Neural crest cell (in vitro differentiated cells): Measurements from ENCODE around the gene ENTR1. TPM values are rescaled to one million over a fixed set of nuclear protein-coding genes. Genes with fewer than 3 reads are reported as not detected.

Experiments
- DNase-seq: peaks from one replicate; pipeline ENCODE4 v3.0.0; 2021; ENCODE audit warnings: low read depth, mixed read lengths, low spot score
- H3K27ac Mint-ChIP-seq: one replicate; pipeline ENCODE4 v1.8.0; 2021; ENCODE audit warnings: mild to moderate bottlenecking, mixed read lengths; ENCODE audit not compliant: unreplicated experiment
- H3K27me3 Mint-ChIP-seq: 2 replicates; pipeline ENCODE4 v1.8.0; 2021; ENCODE audit warnings: low read depth, mild to moderate bottlenecking, mixed read lengths
- H3K36me3 Mint-ChIP-seq: 2 replicates; pipeline ENCODE4 v1.8.0; 2021; ENCODE audit warnings: low read depth, mild to moderate bottlenecking, mixed read lengths
- H3K4me1 Mint-ChIP-seq: 2 replicates; pipeline ENCODE4 v1.8.0; 2021; ENCODE audit warnings: mixed read lengths
- H3K4me3 Mint-ChIP-seq: one replicate; pipeline ENCODE4 v1.8.0; 2021; ENCODE audit warnings: mild to moderate bottlenecking, mixed read lengths
- H3K9me3 Mint-ChIP-seq: 2 replicates; pipeline ENCODE4 v1.8.0; 2021; ENCODE audit warnings: mixed read lengths
- total RNA-seq: library from RNA; stranded (reverse); gene quantifications from 2 replicates; pipeline ENCODE4 v1.2.1, GENCODE V29; 2021
- TF ChIP-seq, protein P1 (sequence below): fragments of 200-600 bp; sonication (generic); conservative IDR thresholded peaks from 2 replicates; pipeline ENCODE4 v1.5.0; 2021; ENCODE audit warnings: antibody characterized with exemption, mild to moderate bottlenecking

The ENTR1 gene
- total RNA-seq, 1 donor from 2014 or later, result 89.3 TPM

DNA sequence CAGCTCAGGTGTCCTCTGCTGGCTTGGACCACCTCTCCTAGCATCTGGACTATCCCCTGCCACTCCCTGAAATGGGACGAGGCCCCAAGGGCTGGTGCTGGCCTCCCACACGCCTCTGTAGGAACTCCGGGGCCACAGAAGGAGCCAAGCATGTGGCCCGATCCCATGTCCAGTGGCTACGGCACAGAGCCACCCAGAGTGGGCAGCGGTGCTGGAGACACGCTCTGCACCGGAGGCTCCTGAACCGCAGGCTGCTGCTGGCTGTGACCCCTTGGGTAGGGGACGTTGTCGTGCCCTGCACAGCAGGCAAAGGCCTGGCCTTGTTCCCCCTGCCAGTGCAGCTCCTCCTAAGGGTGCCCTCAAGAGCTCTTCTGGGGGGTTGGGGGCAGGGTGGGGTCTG lies 30.5 kb downstream of the ENTR1 start:
- Mint-ChIP-seq H3K4me3 (no peak overlapping the region), H3K9me3 (no peaks in the 10 kb centered on the region), H3K4me1 (no peaks in the 10 kb centered on the region), H3K27me3 (no peaks in the 10 kb centered on the region), H3K36me3 (peaks cover 2% of the 10 kb centered on the region), H3K27ac (no peak overlapping the region)
- no peak for DNase-seq
- TF ChIP-seq, protein P1, sequence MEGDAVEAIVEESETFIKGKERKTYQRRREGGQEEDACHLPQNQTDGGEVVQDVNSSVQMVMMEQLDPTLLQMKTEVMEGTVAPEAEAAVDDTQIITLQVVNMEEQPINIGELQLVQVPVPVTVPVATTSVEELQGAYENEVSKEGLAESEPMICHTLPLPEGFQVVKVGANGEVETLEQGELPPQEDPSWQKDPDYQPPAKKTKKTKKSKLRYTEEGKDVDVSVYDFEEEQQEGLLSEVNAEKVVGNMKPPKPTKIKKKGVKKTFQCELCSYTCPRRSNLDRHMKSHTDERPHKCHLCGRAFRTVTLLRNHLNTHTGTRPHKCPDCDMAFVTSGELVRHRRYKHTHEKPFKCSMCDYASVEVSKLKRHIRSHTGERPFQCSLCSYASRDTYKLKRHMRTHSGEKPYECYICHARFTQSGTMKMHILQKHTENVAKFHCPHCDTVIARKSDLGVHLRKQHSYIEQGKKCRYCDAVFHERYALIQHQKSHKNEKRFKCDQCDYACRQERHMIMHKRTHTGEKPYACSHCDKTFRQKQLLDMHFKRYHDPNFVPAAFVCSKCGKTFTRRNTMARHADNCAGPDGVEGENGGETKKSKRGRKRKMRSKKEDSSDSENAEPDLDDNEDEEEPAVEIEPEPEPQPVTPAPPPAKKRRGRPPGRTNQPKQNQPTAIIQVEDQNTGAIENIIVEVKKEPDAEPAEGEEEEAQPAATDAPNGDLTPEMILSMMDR, result no peak

DNA sequence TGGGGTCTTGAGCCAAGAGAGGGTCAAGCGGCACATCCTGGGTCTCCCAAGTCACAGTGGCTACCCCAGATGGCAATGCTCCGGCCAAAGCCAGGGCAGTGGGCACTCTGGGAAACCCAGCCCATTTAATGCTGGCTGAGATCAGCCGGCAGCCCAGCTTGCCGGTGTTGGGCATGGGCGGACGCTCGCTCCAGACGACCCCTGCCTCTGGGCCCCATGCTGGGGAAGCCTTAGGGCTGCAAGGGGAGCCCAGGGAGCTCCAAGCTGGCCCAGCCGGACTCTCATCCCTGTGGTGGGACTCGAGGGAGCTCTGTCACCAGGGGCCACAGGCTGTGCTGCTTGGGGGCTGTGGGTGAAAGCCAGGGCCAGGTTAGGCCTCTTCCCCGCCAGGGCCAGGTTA lies 31.0 kb downstream of the ENTR1 start:
- H3K4me3 Mint-ChIP-seq, result no peak overlapping the region
- no peaks in the 10 kb centered on the region for H3K9me3 Mint-ChIP-seq
- TF ChIP-seq, protein P1, result no peak
- H3K27ac Mint-ChIP-seq, result no peak overlapping the region
- no peak for DNase-seq
- H3K4me1 Mint-ChIP-seq, result no peaks in the 10 kb centered on the region
- H3K36me3 Mint-ChIP-seq, result no peaks in the 10 kb centered on the region
- H3K27me3 Mint-ChIP-seq, result no peaks in the 10 kb centered on the region

DNA sequence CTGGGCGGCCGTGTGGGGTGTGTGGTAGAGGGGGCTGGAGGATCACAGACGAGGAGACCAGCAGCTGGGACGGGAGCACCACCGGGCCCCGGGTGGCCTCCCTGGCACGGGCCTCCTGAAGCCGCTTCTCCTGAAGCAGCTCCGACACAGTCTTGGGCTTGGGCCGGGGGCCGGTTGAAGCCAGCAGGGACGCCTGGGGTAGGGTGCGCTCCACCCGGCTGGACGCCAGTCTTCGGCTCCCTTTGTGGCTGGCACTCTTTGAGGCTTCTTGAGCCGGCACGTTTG lies 31.5 kb downstream of the ENTR1 start:
- TF ChIP-seq, protein P1, result no peak
- Mint-ChIP-seq H3K4me3 (no peak overlapping the region), H3K27ac (no peak overlapping the region), H3K36me3 (no peaks in the 10 kb centered on the region), H3K27me3 (no peaks in the 10 kb centered on the region), H3K4me1 (no peaks in the 10 kb centered on the region), H3K9me3 (no peaks in the 10 kb centered on the region)
- DNase-seq, result no peak

DNA sequence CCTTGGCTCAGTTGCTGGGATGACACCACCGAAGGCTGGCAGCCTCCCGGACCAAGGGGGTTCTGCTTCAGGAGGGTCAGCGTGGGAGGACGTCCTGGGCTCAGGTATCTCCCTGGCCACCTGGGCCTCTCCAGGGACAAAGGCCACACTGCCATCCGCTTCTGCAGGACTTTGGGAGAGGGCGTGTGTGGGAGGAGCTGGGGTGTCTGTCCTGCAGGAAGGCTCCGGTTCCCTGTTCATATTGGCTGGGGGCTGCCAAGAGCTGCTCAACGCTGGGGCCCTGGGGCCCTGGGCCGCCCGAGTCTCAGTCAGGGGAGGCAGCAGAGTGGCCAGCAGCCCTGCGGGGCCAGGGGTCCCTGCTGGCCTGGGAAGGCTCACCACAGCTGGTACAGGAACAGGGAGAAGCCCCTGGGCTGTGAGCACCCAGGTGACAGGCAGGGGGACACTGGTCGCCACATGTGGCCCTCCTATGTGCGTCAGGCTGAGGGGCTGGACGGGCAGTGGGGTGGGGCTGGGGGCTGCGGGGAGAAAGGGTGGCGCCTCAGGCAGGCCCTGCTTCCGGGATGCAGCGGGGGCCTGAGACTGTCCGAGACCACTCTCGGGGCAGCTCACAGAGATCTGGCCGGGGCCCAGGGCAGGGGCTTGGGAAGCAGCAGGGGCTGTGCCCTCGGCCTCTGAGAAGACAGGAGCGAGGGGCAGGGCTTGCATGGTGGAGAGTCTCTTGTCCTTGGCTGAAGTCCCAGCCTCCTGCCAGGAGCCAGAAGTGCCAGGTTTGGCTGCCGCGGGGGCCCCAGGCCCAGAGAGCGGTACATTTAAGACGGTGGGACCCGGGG lies 32.0 kb downstream of the ENTR1 start:
- TF ChIP-seq, protein P1, result no peak
- no peaks in the 10 kb centered on the region for H3K36me3 Mint-ChIP-seq
- DNase-seq, result no peak
- H3K27me3 Mint-ChIP-seq, result no peaks in the 10 kb centered on the region
- no peak overlapping the region for H3K27ac Mint-ChIP-seq
- no peaks in the 10 kb centered on the region for H3K9me3 Mint-ChIP-seq
- H3K4me1 Mint-ChIP-seq, result peaks cover under 1% of the 10 kb centered on the region
- no peak overlapping the region for H3K4me3 Mint-ChIP-seq

DNA sequence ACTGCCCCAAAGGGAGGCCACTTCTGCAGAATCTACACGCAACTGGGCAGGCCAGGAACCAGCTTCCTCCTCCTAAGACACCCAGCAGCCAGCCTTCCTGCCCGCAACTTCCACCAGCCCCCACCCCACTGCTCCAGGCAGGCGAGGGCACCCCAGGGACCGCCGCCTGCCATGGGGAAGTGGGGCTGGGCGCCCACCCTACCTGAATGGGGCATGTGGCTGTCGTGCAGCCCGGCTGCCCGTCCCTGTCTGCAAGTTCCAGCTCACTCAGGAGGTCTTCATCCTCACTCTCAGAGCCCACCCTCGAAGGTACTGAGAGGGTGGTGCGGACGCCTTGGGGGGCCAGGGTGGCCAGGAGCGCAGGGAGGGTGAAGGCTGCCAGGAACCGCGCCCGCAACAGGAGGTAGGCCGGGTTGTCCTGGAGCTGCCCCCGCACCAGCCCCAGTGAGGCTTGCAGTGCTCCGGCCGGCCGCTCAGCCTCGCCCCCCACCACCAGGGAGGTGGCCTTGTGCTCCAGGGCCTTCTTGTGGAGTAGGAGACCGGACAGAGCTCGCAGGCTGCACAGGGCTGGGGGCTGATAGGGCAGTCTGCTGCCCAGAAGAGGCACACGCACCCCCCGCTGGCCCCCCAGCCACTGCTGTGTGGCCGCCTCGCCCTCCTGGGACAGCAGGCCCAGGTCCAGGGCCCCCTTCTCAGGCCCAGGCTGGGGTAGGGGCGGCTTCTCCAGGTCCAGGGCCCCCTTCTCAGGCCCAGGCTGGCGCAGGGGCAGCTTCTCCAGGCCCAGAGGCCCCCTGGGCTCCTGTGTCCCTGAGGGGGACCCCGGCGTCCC lies 32.9 kb downstream of the ENTR1 start:
- DNase-seq, result no peak
- Mint-ChIP-seq H3K27ac (no peak overlapping the region), H3K36me3 (no peaks in the 10 kb centered on the region), H3K4me3 (no peak overlapping the region), H3K4me1 (peaks cover 9% of the 10 kb centered on the region), H3K9me3 (no peaks in the 10 kb centered on the region), H3K27me3 (no peaks in the 10 kb centered on the region)
- TF ChIP-seq, protein P1, result no peak
